Activated T-cell treated with anti-CD3 and anti-CD28 coated beads, Interleukin-2, amount 50 U/mL, for 4 hours (primary cell): Measurements from ENCODE around the gene CD48. TPM values are rescaled to one million over a fixed set of nuclear protein-coding genes. Genes with fewer than 3 reads are reported as not detected.

Experiments used
- ATAC-seq, 2 donors: fragments of 200-7000 bp; cut with Tn5 transposase; one replicate each; pipeline ENCODE4 v1.10.0; 2021
- DNase-seq: peaks from one replicate; pipeline ENCODE4 v3.0.0-alpha.2; 2020
- H3K27me3 Mint-ChIP-seq: one replicate; pipeline ENCODE4 v1.8.0; 2021; ENCODE audit warnings: low read depth, mixed read lengths
- H3K36me3 Mint-ChIP-seq: one replicate; pipeline ENCODE4 v1.8.0; 2022; ENCODE audit warnings: mixed read lengths; ENCODE audit not compliant: insufficient read depth
- H3K4me1 Mint-ChIP-seq: one replicate; pipeline ENCODE4 v1.8.0; 2021; ENCODE audit warnings: low read depth, mixed read lengths
- H3K4me3 Mint-ChIP-seq: one replicate; pipeline ENCODE4 v1.8.0; 2021; ENCODE audit warnings: mild to moderate bottlenecking, moderate library complexity, mixed read lengths
- H3K9me3 Mint-ChIP-seq: one replicate; pipeline ENCODE4 v1.8.0; 2021; ENCODE audit warnings: mixed read lengths
- total RNA-seq, 3 donors: library from RNA; stranded (reverse); gene quantifications; one replicate each; pipeline ENCODE4 v1.2.1, GENCODE V29; 2021

The CD48 gene
- total RNA-seq, 3 donors from 2014 or later = 313 to 347 (median 336) TPM

- ATAC-seq = no peak
- Mint-ChIP-seq H3K9me3 (no peaks in the 10 kb centered on the region), H3K27me3 (no peaks in the 10 kb centered on the region), H3K4me1 (peaks cover 50% of the 10 kb centered on the region), H3K36me3 (peaks cover 8% of the 10 kb centered on the region), H3K4me3 (no peak overlapping the region)
- DNase-seq = no peak
These were observed 41.8 kb downstream of the CD48 start for GRCh38 chr1:160669802-160670201.

DNA sequence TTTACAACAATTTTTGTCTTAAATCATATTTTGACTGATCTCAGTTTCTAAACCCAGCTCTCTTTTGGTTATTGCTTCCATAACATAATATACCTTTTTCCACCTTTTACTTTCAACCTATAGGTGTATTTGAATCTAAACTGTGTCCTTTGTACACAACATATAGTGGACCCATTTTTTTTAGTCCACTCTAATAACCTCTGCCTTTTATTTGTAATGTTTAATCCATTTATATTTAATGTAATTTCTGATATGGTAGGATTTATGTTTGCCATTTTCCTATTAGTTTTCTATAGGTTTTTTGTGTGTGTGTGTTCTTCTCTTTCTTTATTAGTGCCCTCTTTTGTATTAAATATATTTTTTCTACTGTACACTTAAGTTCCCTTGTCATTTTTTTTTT lies 42.3 kb downstream of the CD48 start:
- DNase-seq (no peak), ATAC-seq (no peak)
- H3K9me3 Mint-ChIP-seq = no peaks in the 10 kb centered on the region
- no peak overlapping the region for H3K4me3 Mint-ChIP-seq
- H3K4me1 Mint-ChIP-seq = peaks cover 55% of the 10 kb centered on the region
- no peaks in the 10 kb centered on the region for H3K27me3 Mint-ChIP-seq
- H3K36me3 Mint-ChIP-seq = peaks cover 8% of the 10 kb centered on the region

- Mint-ChIP-seq H3K36me3 (peaks cover 8% of the 10 kb centered on the region), H3K4me3 (no peak overlapping the region), H3K27me3 (no peaks in the 10 kb centered on the region), H3K4me1 (peaks cover 69% of the 10 kb centered on the region), H3K9me3 (no peaks in the 10 kb centered on the region)
- ATAC-seq (no peak), DNase-seq (no peak)
These were observed 43.7 kb downstream of the CD48 start for GRCh38 chr1:160667896-160668295.

GRCh38 chr1:160666079-160666442 lies 45.6 kb downstream of the CD48 start:
- Mint-ChIP-seq H3K9me3 (no peaks in the 10 kb centered on the region), H3K4me1 (peaks cover 74% of the 10 kb centered on the region)
- ATAC-seq = no peak

GRCh38 chr1:160665330-160666078 lies 46.1 kb downstream of the CD48 start:
- H3K4me1 Mint-ChIP-seq = peaks cover 70% of the 10 kb centered on the region
- DNase-seq = no peak
- ATAC-seq = peak; percentile 31 to 46
- no peaks in the 10 kb centered on the region for H3K27me3 Mint-ChIP-seq
- peak overlapping the region; percentile 61 for H3K4me3 Mint-ChIP-seq
- H3K9me3 Mint-ChIP-seq = no peaks in the 10 kb centered on the region
- H3K36me3 Mint-ChIP-seq = peaks cover 5% of the 10 kb centered on the region

More at GRCh38 chr1:160666079-160666442, 45.6 kb downstream of the CD48 start:
- no peaks in the 10 kb centered on the region for H3K27me3 Mint-ChIP-seq
- DNase-seq = no peak
- H3K4me3 Mint-ChIP-seq = peak overlapping the region; percentile 61
- H3K36me3 Mint-ChIP-seq = peaks cover 8% of the 10 kb centered on the region

- H3K27me3 Mint-ChIP-seq = no peaks in the 10 kb centered on the region
- DNase-seq (no peak), ATAC-seq (peak; percentile 83 to 90)
- H3K9me3 Mint-ChIP-seq = peaks cover 1% of the 10 kb centered on the region
- peaks cover 65% of the 10 kb centered on the region for H3K4me1 Mint-ChIP-seq
- H3K36me3 Mint-ChIP-seq = no peaks in the 10 kb centered on the region
- H3K4me3 Mint-ChIP-seq = peak overlapping the region; percentile 19
These were observed 47.0 kb downstream of the CD48 start for GRCh38 chr1:160664573-160665051.

DNA sequence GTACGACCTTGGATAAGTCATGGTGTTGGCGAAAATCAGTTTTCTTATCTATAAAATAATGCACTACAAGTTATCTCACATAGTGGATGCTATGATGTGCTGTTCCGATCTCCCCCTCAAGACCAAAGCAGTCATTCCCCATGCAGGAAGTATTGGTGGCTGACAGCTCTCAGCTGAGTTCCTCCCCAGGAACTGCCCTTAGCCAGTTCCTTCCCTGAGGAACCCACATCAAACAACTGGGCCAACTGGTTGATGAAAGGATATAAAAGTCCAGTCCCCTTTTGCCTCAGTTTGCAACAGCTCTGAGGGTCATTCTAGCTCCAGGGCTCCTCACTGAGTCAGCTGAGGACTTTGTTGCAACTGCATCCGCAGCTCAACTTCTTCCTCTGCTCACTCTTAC lies 48.7 kb downstream of the CD48 start:
- DNase-seq (no peak), ATAC-seq (no peak)
- H3K9me3 Mint-ChIP-seq = peaks cover 4% of the 10 kb centered on the region
- H3K27me3 Mint-ChIP-seq = no peaks in the 10 kb centered on the region
- no peaks in the 10 kb centered on the region for H3K36me3 Mint-ChIP-seq
- H3K4me3 Mint-ChIP-seq = no peak overlapping the region
- H3K4me1 Mint-ChIP-seq = peaks cover 71% of the 10 kb centered on the region

- Mint-ChIP-seq H3K36me3 (no peaks in the 10 kb centered on the region), H3K27me3 (no peaks in the 10 kb centered on the region), H3K4me3 (no peak overlapping the region), H3K4me1 (peaks cover 56% of the 10 kb centered on the region), H3K9me3 (peaks cover 4% of the 10 kb centered on the region)
- no peak for ATAC-seq
- no peak for DNase-seq
These were observed 52.1 kb downstream of the CD48 start for GRCh38 chr1:160659566-160659965.

DNA sequence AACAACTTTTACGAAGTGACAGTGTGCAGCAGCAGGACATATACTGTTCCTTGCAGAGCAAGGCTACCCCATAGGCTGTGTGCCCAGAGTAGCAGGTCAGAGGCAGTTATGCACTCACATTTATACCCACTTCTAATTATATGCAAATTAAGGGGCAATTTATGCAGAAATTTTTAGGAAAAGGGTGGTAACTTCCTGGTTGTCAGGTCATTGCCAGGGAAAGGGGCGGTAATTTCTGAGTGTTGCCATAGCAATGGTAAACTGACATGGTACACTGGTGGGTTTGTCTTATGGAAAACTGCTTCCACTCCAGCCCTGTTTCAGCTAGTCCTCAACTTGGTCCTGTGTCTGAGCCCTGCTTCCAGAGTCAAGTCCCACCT lies 52.8 kb downstream of the CD48 start:
- no peaks in the 10 kb centered on the region for H3K36me3 Mint-ChIP-seq
- ATAC-seq (no peak), DNase-seq (no peak)
- H3K9me3 Mint-ChIP-seq = peaks cover 4% of the 10 kb centered on the region
- H3K27me3 Mint-ChIP-seq = no peaks in the 10 kb centered on the region
- H3K4me1 Mint-ChIP-seq = peaks cover 53% of the 10 kb centered on the region
- no peak overlapping the region for H3K4me3 Mint-ChIP-seq

- H3K27me3 Mint-ChIP-seq = no peaks in the 10 kb centered on the region
- no peaks in the 10 kb centered on the region for H3K36me3 Mint-ChIP-seq
- H3K9me3 Mint-ChIP-seq = peaks cover 4% of the 10 kb centered on the region
- ATAC-seq (no peak), DNase-seq (no peak)
- no peak overlapping the region for H3K4me3 Mint-ChIP-seq
- H3K4me1 Mint-ChIP-seq = peaks cover 51% of the 10 kb centered on the region
These were observed 53.3 kb downstream of the CD48 start for GRCh38 chr1:160658162-160658813.

DNA sequence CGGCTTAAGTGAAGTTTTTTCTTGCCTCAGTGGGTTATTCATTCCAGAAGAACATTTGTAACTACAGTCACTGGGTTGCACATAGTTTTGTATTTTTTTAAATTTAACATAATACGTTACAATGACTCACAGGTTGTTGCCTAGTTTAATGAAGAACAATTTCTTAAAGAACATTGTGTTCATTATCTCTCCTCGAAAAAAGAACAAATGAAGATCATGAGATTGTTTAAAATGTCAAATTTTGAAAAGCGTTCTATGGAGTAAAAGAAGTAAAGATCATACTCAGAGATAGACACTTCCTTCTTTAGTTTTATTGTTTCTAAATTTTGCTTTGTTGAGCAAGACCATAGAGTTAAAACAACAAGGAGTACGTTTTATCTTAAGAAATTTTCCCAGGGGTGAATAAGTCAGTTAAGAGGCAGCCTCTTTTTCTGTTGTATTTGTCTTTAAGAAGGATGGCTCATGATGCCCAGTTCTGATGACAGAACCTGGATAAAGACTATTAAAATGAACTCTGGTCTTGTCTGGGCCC lies 54.3 kb downstream of the CD48 start:
- Mint-ChIP-seq H3K36me3 (no peaks in the 10 kb centered on the region), H3K27me3 (no peaks in the 10 kb centered on the region)
- ATAC-seq = peak; percentile 65 to 66

DNA sequence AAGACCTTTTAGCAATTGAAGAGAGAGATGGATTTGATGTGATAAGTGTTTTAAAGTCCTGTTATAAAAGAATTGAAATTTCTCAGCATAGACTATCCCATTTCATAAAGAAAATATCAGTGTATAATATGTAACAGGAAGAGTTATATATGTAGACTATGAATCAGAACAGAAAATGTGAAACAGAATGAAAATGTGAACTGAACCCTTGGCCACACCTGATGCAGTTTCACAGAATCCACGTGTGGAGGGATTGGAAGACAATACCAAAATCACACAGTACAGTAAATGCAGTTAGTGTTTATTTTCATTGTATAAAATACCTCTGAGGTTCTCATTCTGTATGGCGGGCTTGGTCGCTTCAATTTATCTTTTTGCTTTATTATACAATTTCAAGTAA lies 54.9 kb downstream of the CD48 start:
- H3K36me3 Mint-ChIP-seq = peaks cover 2% of the 10 kb centered on the region
- H3K4me1 Mint-ChIP-seq = peaks cover 52% of the 10 kb centered on the region
- DNase-seq = no peak
- H3K27me3 Mint-ChIP-seq = no peaks in the 10 kb centered on the region
- H3K4me3 Mint-ChIP-seq = no peak overlapping the region
- peaks cover 4% of the 10 kb centered on the region for H3K9me3 Mint-ChIP-seq
- peak; percentile 46 to 59 for ATAC-seq

More for the DNA sequence above, 54.3 kb downstream of the CD48 start:
- DNase-seq = no peak
- peaks cover 51% of the 10 kb centered on the region for H3K4me1 Mint-ChIP-seq
- H3K4me3 Mint-ChIP-seq = no peak overlapping the region
- peaks cover 4% of the 10 kb centered on the region for H3K9me3 Mint-ChIP-seq

DNA sequence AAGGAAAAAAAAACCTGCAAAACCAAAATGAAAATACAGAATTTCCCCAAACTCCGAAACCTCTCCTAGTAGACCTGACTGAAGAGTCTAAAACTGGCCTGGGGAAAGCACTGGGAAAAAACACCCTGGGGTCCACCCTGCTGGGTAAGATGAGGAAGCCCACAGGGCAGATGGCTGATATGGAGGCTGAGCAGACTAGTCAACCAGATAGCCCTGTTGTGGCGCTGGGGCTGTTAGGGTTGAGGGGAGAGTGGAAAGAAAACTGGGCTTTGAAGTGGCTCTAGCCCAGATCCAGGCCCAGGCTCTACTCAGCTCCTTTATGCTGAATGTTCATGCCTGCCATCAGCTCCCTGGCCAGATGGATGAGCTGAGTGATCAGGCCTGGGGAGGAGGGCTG lies 58.0 kb downstream of the CD48 start:
- H3K4me3 Mint-ChIP-seq = no peak overlapping the region
- no peak for DNase-seq
- H3K4me1 Mint-ChIP-seq = peaks cover 74% of the 10 kb centered on the region
- no peaks in the 10 kb centered on the region for H3K9me3 Mint-ChIP-seq
- H3K36me3 Mint-ChIP-seq = peaks cover 10% of the 10 kb centered on the region
- no peaks in the 10 kb centered on the region for H3K27me3 Mint-ChIP-seq
- ATAC-seq = no peak

DNA sequence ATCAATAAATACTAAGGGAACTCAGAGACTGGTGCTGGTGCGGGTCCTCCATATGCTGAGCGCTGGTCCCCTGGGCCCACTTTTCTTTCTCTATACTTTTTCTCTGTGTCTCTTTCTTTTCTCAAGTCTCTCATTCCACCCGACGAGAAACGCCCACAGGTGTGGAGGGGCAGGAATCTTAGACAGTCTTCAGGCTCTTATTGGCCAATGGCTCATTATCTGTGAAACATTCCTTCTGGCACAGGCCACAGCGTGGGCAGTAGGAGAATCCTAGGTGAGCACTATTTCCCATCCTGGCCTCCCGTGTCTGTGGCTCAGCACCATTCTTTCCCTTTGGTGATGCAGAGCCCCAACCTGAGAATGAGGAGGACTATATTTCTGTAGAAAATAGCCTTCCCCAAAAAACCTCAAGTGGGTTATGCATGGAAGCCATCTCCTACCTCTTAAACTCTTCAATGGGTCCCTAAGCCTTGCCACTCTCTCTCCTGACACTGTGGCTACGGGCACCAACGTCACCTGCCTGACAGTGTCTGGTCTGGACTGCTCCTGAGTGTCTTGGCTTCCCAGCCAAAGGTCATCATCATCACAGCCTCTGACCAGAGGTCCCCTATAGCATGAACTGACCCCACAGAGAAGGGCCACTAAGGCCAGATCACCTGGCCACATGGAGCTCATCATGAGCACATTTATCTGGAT lies 58.5 kb downstream of the CD48 start:
- no peak for ATAC-seq
- peaks cover 74% of the 10 kb centered on the region for H3K4me1 Mint-ChIP-seq
- H3K9me3 Mint-ChIP-seq = no peaks in the 10 kb centered on the region
- peaks cover 10% of the 10 kb centered on the region for H3K36me3 Mint-ChIP-seq
- H3K4me3 Mint-ChIP-seq = no peak overlapping the region
- no peaks in the 10 kb centered on the region for H3K27me3 Mint-ChIP-seq
- DNase-seq = no peak
